RWPE2 (cell line): ENCODE measurements around the gene ADAM12.

ENCODE experiments used
- ATAC-seq: fragments of 200-7000 bp; cut with Tn5 transposase; 3 replicates; pipeline ENCODE4 v1.9.1; 2021; ENCODE audit warnings: low read depth
- DNase-seq: peaks from one replicate; pipeline ENCODE4 v3.0.0-alpha.2; 2020; ENCODE audit warnings: low spot score
- H3K27ac ChIP-seq: fragments of 450-650 bp; 2 replicates; pipeline ENCODE4 v1.5.1; 2017; ENCODE audit warnings: mild to moderate bottlenecking; ENCODE audit not compliant: poor library complexity, severe bottlenecking
- H3K27me3 ChIP-seq: fragments of 250-450 bp; sonication (Bioruptor Pico); 2 replicates; pipeline ENCODE4 v1.5.1; 2021; ENCODE audit warnings: mild to moderate bottlenecking, moderate library complexity; ENCODE audit not compliant: insufficient read depth, poor library complexity, severe bottlenecking
- H3K36me3 ChIP-seq: fragments of 250-450 bp; sonication (Bioruptor Pico); 2 replicates; pipeline ENCODE4 v1.5.1; 2020; ENCODE audit warnings: low read depth, mild to moderate bottlenecking, moderate library complexity
- H3K4me1 ChIP-seq: fragments of 250-450 bp; sonication (Bioruptor Pico); 2 replicates; pipeline ENCODE4 v1.5.1; 2021; ENCODE audit warnings: mild to moderate bottlenecking, moderate library complexity; ENCODE audit not compliant: insufficient read depth, poor library complexity, severe bottlenecking
- H3K4me3 ChIP-seq: fragments of 250-450 bp; sonication (Bioruptor Pico); 2 replicates; pipeline ENCODE4 v1.5.1; 2021; ENCODE audit warnings: mild to moderate bottlenecking, moderate library complexity; ENCODE audit not compliant: severe bottlenecking
- H3K9me3 ChIP-seq: fragments of 250-450 bp; sonication (Bioruptor Pico); 2 replicates; pipeline ENCODE4 v1.5.1; 2021; ENCODE audit warnings: mild to moderate bottlenecking, moderate library complexity; ENCODE audit not compliant: severe bottlenecking
- TF ChIP-seq, protein P1 (sequence below): fragments of 450-650 bp; IDR thresholded peaks from one replicate; pipeline ENCODE4 v1.5.1; 2017; ENCODE audit warnings: mild to moderate bottlenecking, moderate library complexity; ENCODE audit not compliant: poor library complexity, severe bottlenecking

The ADAM12 gene

DNA sequence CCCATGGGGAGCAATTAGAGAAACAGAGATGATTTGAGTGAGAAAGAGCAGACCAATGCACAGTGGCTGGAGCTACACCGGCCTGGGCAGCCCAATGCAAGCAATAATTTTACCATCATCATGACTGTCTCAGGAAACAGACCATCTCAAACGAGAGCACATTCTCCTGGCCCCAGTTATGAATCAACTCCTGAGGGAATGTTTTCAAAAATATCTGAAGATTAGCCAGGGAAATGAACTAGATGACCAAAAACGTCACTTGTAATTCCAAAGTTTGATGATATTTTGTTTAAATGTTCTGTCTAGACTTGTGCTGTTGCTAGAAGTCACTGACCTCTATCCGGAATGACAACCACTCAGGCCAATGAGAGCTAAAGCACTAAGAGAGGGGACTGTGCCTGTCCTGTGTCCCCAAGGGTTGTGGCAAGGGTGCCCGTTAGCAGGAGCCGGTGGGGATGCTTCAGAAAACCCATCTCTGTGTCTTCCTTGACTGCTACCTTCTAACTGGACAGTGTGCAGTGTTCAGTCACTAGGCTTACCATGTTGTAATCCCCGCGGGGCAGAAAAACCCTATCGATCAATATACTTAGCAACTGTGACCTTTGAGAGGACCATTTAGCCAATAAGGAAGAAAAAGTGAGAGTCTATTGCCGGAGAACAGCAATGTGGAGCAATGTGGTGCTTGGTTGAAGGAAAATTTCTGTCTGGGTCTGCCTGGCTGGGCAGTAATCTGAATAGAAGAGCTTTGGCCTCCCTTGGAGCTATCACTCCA, 202.4 kb downstream of the ADAM12 start:
- Histone ChIP-seq H3K4me1 (no peaks in the 10 kb centered on the region), H3K27ac (no peak overlapping the region), H3K4me3 (no peak overlapping the region), H3K9me3 (no peaks in the 10 kb centered on the region), H3K36me3 (no peaks in the 10 kb centered on the region), H3K27me3 (no peaks in the 10 kb centered on the region)
- ATAC-seq (no peak), DNase-seq (no peak)
- TF ChIP-seq, protein P1, sequence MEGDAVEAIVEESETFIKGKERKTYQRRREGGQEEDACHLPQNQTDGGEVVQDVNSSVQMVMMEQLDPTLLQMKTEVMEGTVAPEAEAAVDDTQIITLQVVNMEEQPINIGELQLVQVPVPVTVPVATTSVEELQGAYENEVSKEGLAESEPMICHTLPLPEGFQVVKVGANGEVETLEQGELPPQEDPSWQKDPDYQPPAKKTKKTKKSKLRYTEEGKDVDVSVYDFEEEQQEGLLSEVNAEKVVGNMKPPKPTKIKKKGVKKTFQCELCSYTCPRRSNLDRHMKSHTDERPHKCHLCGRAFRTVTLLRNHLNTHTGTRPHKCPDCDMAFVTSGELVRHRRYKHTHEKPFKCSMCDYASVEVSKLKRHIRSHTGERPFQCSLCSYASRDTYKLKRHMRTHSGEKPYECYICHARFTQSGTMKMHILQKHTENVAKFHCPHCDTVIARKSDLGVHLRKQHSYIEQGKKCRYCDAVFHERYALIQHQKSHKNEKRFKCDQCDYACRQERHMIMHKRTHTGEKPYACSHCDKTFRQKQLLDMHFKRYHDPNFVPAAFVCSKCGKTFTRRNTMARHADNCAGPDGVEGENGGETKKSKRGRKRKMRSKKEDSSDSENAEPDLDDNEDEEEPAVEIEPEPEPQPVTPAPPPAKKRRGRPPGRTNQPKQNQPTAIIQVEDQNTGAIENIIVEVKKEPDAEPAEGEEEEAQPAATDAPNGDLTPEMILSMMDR: no peak

DNA sequence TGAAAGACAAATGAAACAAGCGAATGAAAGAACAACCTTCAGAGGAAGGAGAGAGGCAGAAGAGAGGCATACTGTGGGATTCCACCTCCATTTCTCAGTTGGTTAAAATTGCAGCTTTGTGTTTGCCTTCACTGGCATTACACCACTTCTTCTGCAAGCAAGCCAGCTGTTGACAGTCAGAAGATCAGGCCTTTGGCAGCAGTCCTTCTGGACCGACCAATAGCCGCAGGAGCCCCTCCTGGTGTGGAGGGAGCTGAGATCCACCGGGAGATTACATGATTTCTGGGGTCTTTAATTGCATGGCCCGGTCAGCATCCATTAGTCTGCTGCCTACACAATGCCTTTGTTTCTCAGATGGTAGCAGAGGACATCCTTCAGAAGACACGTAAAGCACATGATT, 206.7 kb downstream of the ADAM12 start:
- TF ChIP-seq, protein P1: no peak
- no peak for DNase-seq

DNA sequence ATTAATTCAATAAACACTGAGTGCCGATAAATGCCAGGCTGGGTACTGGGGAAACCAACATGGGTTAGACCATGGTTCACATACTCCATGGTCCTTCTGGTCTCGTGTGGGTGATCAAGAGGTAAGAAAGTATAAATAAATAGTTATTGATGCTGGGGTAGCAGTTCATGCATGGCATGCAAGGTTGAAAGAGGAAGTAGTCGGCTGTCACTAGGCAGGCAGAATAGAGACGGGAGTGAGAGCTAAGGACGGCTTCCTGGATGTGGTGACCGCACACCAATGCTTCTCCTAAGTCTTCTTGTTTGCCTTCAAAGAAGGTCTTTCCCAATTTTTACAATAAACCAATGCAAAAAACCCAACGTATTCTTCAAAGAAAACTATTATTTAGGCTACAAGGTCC, 208.6 kb downstream of the ADAM12 start:
- Histone ChIP-seq H3K27ac (no peak overlapping the region), H3K4me3 (no peak overlapping the region), H3K9me3 (no peaks in the 10 kb centered on the region), H3K36me3 (no peaks in the 10 kb centered on the region), H3K4me1 (no peaks in the 10 kb centered on the region), H3K27me3 (no peaks in the 10 kb centered on the region)
- TF ChIP-seq, protein P1: no peak
- ATAC-seq (no peak), DNase-seq (no peak)

More for the DNA sequence above, 206.7 kb downstream of the ADAM12 start:
- no peaks in the 10 kb centered on the region for H3K27me3 ChIP-seq
- H3K4me1 ChIP-seq: no peaks in the 10 kb centered on the region
- no peaks in the 10 kb centered on the region for H3K36me3 ChIP-seq
- no peaks in the 10 kb centered on the region for H3K9me3 ChIP-seq
- no peak for ATAC-seq
- H3K27ac ChIP-seq: no peak overlapping the region
- H3K4me3 ChIP-seq: no peak overlapping the region

DNA sequence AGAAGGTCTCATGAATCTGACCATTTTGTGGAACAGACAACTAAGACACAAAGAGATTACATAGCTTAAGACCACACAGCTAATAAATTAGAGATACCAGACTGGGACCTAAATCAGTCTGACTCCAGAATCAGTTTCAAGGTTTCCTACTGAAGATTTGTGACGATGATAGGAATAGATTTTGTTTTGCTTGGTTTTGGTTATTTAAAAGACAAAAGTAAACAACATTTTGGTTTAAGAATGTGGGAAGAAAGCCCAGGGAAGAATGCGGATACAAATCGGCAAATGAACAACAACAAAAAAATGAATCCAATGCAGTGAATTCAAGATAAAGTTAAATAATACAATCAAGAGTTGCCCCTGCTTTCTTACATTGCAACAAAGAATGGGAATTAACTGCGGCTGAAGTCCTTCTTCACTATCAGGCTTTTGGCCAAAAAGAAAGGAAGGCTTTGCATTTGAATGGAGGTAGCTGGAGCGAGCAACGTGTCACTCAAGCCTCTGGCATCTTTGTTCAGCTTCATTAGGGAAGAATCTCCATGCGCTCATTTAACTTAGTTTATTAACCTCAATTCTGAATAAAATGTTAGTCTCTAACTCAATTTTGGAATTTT, 210.8 kb downstream of the ADAM12 start:
- DNase-seq (no peak), ATAC-seq (no peak)
- TF ChIP-seq, protein P1: no peak
- Histone ChIP-seq H3K27me3 (no peaks in the 10 kb centered on the region), H3K27ac (no peak overlapping the region), H3K4me1 (no peaks in the 10 kb centered on the region), H3K36me3 (no peaks in the 10 kb centered on the region), H3K9me3 (no peaks in the 10 kb centered on the region), H3K4me3 (no peak overlapping the region)
